HTERT RPE-1 (cell line): Measurements from ENCODE around the gene KRT79.

Experiments used
- in situ Hi-C: fragments of 300-500 bp; cut with MboI; formaldehyde crosslinking; loops from 4 replicates; pipeline ENCODE4 v1.14.3; 2020; ENCODE audit warnings: low sequenced_read_pairs

The KRT79 gene

DNA sequence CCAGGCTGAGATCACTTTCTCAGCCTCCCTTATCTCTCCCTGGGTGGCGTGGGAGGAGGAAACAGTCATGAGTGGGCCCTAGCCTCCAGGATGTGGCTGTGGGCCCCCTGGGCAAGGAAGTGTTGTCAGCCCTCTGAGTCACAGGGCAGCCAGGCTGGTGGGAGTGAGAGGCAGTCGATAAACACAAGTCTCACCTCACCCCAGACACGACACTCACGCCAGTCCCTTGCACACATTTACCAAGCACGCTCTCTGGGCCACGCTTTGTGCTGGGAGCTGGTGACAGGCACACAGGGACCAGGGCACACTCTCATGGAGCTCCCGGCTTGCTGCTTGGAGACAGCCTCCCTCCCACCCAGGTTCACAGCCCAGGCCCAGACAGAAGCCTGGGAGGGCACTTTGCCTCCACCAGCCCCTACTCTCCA lies 1.9 kb upstream of the KRT79 start:
- in situ Hi-C loops = no loop called here

DNA sequence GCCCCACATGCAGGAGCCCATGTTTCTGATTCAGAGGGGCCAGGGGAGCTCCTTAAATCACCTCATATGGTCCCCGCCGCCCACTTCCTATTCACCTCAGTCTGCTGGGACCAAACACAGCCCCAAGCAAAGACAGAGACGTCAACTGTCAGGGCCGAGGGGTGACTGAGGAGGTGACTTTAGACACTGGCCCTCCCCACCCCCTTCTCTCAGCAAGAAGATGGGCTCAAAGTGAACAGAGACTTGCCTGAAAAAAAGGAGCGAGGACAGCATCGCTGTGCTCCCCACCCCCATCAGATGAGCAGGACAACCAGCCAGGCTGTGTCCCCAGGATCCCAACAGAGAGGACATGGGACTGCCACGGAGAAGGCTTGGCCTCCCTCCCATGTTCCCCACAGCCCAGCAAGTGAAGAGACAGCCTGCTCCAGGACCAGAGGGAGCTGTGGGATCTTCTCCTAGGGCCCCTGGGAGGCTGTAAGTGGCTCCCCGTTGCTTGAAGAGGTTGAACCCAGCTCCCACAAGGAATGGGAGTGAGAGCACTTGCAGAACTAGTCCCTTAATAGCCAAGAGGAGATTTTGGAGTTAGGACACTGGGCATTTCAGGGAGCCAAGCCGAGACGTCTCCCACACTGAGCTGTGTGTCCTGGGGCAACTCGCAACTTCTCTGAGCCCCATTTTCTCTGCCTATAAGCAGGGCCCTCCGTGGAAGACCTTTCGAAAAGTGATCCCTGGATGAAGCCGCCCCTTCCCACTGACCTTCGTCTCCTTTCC lies 1.3 kb upstream of the KRT79 start:
- in situ Hi-C loops = no loop called here

DNA sequence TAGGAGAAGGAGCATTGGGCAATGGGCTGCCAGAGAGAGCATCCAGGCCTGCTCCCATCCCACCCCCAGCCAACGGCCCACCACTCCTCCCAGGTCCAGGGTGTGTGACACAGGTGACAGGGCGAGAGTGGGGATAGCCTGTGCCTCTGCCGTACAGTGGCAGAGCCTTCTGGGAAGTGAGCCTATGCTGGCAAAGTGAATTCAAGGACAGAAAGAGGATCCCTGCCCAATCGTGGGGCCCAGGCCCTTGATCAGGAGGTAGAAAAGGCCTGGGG lies 553 bp upstream of the KRT79 start:
- in situ Hi-C loops = no loop called here

DNA sequence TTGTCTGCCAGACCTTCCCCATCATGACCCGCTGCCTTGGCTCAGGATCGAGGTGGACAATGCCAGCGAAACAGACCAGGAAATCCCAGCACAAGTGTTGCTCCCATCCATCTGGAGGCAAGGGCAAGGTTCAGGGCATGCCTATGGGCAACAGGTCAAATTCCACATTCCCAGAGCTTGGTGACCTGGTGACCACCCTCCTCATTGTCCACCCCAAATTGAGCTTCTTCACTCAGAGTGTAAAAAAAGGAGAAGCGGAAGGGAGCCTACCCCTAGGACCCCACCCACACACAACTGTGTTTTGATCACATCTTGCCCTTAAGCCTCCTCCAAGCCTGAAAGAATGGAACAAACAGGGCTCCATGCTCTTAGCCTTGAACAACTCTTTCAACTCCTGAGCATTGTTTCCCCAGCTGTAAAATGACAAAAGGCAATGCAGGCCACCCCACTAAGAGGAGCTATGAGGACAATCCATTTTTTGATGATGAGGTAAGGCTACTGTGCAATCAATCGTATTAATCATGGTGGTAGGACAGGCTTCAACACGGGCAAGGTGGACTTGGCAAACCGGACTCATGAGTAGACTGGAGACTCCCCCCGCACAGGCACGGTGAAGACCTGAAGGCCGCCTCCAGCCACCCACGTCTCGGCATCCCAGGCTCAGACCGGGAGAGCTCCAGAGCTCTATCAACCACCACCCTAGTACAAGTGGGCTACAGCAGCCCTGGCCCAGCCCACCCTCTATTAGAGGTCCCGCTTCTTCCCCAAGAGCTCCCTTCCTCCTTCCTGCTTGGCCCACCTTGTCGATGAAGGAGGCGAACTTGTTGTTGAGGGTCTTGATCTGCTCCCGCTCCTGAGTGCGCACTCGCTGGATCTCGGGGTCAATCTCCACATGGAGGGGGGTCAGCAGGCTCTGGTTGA lies 866 bp downstream of the KRT79 start:
- in situ Hi-C loops = no loop called here

DNA sequence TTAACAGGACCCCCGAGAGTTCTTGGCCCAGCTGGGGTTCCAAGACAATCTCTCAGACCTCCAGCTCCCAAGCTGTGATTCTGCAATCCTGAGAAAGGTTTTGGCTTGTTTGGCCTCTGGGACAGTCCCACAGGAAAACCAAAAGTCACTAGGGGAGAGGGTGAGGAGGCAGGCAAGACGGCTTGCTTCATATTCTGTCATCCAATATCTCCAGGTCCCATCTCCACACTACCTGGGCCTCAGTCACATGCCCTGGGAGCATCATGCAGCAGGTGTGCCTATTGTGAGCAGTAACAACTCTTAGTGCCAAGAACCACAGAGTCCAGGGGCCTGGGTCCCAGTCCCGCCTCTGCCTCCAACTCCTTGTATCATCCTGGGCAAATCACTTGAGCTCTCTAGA lies 1.7 kb downstream of the KRT79 start:
- in situ Hi-C loops = no loop called here

DNA sequence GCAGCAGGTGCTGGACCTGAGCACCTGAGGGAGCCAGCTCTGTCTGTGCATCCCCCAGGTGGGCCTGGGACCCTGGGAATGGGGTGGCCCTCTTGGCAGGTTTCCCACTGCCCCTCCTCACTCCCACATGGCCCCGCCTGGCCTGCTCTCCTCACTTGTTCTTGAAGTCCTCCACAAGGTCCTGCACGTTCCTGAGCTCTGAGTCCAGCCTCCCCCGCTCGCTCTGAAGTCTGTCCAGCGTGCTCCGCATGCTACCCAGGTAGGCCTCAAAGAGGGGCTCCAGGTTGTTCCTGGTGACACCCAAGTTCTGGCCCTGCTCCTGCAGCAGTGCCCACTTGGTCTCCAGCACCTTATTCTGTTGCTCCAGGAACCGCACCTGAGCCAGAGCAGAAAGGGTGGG lies 2.9 kb downstream of the KRT79 start:
- in situ Hi-C loops = no loop called here

DNA sequence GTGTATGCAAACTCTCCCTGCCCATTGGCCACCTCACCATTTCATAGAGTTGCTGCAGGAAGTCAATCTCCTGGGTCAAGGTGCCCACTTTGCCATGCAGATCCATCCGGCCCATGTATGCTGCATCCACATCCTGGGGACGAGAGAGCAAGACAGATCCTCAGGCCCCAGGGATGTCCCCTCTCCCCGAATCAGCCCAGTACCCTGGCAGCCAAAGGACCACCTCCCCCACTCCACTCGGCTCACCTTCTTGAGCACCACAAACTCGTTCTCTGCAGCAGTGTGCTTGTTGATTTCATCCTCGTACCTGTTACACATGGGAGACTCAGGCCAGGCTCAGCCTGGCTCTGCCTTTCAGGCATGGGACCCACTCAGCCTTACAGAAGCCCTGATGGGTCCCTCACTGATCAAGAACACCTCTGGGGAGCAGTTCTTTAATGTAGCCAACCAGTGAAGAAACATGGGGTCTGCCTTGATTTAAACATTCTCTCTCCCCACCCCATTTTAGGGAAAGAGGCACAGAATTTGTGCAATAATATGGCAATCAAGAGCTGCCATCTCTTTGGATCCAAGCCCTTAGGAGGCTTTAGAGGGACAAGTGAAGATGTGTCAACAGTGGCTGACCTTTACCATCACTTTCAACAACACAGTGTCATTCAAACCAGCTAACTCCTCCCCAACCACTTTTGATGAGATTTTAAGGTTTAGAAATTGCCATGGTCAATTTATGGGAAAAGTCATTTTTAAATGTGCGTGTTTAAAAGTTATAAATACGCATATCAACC lies 3.9 kb downstream of the KRT79 start:
- in situ Hi-C loops = no loop called here

DNA sequence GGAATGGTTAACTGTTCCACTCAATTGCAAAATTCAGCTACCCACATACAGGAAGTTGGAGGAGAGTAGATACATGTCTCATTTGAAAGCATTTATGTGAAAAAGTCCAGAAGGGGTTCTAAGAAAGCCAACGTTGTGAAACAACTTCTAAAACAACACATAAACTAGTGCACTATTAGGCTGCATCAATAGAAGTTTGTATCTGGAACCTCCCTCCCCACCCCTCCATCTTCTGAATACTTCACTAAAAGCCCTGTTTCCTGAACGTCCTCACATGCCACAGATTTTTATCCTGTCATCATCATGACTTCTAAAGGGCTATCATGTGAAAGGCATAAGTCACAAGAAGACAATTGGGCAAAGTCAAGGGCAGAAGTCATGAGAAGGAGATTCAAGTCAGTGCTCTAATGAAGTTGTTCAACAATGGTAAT lies 5.5 kb downstream of the KRT79 start:
- in situ Hi-C loops = no loop called here

DNA sequence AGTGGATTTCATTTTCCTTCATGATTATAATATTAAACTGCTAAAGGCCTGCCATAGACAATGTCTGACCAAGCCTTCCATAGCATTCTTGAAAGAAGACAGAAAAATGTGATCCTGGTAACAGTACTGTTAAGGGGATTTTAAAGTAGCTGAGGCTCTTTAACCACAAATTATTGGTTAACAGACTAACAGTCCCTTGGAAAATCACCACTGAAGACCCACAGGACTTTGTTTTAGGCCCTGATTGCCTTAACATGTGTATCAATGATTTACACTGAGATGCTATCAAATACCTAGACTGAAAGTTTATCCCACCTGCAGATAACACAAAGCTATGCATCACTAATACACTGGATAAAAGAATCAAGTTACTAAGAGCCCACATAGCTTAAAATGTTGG lies 6.0 kb downstream of the KRT79 start:
- in situ Hi-C loops = no loop called here

DNA sequence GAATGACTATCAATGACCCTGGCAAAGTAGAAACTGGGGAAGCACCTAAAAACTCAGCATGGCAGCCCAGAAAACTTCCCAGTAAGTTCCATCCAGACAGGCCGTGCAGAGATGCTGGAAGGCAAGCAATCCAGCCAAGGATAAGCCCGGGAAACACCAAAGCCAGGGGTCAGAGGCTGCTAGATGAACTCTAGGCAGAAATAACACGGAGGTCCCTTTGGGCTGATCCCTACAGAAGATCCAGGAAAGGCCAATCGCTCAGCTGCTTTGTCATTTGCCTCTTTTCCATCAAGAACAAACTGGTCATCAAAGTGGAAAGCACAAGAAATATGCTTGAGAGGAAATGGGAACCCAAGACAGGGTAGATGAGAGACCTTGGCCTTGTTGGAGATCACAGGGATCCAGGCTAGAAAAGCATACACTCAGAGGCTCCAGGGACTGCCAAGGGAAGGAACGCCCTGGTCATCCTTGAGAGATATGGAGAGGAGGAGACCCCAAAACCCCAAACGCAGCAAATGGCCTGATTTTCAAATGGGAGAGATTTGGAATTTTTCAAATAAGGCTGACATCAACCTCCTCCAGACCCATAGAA lies 6.5 kb downstream of the KRT79 start:
- in situ Hi-C loops = no loop called here

DNA sequence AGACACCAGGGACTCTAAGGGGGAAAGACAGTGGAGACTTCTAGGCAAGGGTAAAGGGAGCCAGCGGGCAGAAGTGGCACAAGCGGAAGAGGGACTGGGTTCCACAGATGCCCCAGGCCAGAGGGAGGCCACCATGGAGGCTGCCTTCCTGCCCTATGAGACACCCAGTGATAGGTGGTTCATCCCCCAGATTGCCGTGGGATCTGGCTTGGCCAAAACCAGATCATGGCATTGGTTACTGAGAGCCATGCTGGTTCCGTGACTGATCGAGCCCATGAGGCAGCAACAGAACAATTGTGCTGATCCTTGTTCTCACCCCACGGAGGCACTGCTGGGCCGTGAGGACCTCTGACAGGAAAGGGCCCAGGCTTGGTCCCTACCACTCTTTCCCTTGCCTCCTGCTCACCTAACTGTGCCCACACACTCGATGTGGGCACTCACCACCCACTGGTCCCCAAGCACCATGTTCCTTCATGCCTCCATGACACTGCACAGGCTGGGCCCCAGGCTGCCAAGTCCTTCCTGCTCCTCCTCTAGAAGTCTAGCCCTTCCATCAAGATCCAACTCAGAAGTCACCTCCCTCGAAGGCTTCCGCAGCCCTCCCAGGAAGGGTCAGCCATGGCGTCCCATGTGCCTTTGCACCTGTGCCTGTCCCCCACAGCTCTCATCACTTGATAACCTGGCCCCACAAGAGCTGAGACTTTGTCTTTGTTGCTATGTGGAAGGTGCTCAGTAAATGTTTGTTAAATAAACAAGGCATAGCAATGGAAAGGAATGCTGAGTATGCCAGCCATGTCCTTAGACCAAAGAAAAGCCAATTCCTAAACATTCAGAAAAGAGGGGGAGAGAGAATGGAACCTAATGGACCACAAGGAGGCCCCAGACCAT lies 7.3 kb downstream of the KRT79 start:
- in situ Hi-C loops = no loop called here

DNA sequence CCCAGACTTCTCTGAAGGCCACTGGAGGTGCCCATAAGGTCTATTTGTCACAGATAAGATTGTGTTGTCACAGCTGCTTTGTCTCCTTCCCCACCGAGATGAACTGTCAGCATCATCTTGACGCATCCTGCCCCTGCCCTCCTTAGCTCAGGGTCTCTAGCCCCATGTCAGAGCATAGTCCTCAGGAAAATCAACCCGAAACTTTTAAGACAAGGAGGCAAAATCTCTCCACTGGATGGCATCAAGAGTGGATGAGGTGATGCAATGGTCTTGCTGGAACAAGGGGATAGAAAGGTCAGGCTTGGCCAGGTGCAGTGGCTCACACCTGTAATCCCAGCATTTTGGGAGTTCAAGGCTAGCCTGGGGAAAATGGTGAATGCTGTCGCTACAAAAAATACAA lies 8.2 kb downstream of the KRT79 start:
- in situ Hi-C loops = no loop called here

DNA sequence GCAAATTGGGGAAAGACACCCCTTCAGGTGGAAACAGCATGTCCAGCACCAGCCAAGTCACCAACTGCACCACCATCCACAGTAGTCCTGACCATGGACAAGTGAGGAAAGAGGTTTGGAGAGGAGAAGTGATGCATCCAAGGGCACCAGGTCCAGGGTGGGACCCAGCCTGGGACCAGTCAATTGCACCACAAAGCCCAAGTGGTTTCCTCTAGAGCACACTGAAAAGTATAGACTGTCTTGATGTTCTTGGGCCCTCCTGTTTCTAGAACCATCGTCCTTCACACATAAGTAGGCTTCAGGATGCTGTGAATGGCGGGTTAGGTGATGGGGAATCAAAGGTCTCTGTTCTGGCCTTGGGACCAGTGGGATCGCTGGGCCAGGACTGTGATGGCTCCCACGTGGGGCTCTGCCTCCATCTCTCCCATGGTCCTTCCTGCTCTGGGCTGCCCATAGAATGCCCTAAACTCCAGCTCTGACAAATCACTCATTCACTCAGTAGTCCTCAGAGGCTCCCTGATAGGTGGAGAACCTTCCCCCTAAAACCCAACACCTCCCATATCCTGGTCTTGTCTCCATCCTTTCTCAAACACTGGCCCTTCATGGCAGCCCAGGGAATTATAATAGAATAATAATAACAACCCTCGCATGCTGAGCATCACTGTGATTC lies 9.2 kb downstream of the KRT79 start:
- in situ Hi-C loops = no loop called here

DNA sequence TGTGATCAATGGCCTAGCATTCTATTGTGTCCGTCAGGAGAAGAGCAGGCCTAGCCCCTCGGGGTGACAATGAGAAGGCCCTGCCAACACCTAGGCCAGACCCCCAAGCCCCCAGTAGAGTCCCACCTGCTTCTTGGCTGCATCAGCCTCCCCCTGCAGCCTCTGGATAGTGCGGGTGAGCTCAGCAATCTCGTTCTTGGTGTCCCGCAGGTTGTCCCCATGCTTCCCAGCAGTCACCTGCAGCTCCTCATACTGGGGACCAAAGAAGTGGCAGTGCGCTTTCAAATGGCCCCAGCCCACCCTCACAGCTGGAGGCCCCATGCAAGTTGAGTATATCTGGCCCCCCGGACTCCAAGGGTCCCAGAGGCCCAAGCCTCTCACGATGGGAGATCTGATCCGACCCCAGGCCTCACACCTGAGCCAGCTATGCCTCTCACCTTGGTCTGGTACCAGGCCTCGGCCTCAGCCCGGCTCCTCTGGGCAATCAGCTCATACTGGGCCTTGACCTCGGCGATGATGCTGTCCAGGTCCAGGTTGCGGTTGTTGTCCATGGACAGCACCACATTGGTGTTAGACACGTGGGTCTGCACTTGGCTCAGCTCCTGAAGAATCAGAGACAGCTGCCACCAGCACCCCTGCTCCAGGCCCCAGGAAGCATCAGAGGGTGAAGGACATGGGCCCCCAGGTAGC lies 10.2 kb downstream of the KRT79 start:
- in situ Hi-C loops = no loop called here

DNA sequence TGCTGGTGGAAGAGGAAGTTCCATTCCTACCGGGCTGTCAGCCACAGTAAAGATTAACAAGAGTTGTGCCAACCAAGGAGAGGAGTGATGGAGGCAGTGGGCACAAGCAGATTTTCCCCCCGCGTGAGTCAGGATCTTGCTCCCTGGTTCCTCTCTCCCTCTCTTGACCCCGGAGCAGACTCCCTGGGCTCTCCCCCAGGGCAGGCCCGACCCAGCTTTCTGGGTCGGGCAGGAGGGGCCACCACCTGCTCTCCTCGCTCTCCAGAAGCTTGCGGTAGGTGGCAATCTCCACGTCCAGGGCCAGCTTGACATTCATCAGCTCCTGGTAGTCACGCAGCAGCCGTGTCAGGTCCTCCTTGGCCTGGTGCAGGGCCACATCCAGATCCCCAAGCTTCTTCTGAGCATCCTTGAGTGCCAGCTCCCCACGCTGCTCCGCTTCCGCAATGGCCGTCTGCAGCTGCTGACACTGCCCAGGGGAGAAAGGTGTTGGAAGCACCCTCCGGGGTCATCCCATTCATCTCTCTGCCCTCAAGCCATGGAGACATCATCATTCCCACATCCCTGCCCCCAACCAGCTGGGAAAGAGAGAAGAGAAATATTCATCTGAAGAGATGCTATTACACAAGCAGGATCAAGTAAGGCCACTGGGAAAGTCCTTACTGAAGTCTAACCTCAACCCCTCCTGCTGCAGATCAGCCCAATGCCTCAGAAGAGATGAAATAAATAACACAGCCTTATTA lies 11.2 kb downstream of the KRT79 start:
- in situ Hi-C loops = no loop called here

DNA sequence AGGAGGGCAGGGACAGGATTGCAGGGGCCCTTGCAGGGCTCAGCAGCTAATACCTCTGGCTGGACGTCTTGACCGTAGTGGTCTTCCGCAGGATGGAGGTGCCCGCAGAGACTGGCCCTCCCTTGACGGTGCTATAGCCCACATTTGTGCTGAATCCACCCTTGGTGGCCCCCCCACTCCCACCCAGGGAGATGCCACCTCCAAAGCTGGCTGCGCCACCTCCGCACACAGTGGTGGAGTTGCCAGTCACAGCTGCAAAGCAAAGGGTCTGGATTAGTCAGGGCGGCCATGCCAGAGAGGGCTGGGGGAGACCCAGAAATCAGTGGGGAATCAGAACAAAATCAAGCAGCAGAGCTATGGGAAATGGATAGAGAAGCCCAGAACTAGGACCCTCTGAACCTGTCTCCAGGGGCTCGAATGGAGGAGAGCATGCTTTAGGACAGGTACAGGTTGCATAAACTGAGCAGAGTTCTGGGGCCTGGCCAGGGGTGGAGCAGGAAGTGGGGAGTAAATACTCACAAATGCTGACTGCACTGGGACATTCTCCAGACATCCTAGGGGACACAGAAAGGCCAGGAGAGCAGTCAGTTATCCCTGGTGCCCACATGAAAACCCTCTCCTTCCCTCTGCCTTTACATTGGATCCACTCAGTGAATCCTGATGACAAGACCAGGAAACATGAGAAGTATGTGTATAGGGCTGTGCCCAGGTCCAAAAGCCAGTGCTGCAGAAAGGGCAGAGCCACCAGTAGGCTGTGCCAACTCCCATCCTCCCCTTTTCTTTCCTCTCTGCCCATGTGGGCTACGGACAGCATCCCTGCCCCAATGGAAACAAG lies 12.1 kb downstream of the KRT79 start:
- in situ Hi-C loops = no loop called here

DNA sequence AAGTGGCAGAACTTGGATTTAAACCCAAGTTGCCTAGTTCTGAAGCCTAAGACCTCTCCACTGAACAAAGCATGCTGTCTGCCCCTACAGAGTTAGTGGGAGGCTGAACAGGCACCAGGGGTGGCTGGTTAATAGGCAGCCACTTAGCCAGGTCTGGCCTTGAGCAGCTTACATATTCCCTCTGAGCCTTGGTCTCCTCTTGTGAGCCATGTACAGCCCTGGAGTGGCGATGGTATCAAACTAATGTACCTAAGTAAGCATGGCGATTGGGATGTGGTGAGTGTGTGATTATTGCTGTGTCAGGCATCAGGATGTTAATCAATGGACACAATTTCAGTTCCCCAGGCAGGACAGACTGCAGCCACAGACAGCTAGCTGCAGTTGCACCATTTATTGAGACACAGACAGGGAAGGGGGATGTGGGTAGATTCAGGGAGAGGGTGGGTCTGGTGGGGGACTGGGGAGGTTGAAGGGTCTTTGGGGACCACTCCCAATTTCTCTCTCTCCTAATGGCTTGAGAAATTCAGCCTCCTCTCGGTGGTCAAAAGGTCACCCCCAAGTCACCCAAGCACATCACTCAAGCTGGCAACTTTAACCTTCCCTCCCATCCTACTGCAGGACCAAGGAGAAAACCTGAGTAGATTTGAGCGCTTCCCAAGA lies 12.9 kb downstream of the KRT79 start:
- in situ Hi-C loops = no loop called here
